ENCODE data around the gene KLK1.

- TF ChIP-seq, protein P1, sequence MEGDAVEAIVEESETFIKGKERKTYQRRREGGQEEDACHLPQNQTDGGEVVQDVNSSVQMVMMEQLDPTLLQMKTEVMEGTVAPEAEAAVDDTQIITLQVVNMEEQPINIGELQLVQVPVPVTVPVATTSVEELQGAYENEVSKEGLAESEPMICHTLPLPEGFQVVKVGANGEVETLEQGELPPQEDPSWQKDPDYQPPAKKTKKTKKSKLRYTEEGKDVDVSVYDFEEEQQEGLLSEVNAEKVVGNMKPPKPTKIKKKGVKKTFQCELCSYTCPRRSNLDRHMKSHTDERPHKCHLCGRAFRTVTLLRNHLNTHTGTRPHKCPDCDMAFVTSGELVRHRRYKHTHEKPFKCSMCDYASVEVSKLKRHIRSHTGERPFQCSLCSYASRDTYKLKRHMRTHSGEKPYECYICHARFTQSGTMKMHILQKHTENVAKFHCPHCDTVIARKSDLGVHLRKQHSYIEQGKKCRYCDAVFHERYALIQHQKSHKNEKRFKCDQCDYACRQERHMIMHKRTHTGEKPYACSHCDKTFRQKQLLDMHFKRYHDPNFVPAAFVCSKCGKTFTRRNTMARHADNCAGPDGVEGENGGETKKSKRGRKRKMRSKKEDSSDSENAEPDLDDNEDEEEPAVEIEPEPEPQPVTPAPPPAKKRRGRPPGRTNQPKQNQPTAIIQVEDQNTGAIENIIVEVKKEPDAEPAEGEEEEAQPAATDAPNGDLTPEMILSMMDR (IDR thresholded peaks at IDR 0.05 in 4 of 5, conservative IDR thresholded peaks at IDR 0.05 in 1 of 5) = no peak
- no peak for TF ChIP-seq POLR2A (IDR thresholded peaks at IDR 0.05)
These were observed 44.6 kb downstream of the KLK1 start for GRCh38 chr19:50778906-50779430.
